Stimulated activated CD8-positive, alpha-beta memory T cell treated with anti-CD3 and anti-CD28 coated beads, Interleukin-12 subunit alpha, Interleukin-12 subunit beta, amount 100 ng/mL, for 24 hours (primary cell): ENCODE measurements around the gene PACC1.

Experiments
- DNase-seq: peaks from one replicate; pipeline ENCODE4 v3.0.0-alpha.2; 2020; ENCODE audit errors: extremely low read depth

The PACC1 gene

GRCh38 chr1:212437179-212437798 lies 22.6 kb upstream of the PACC1 start:
- DNase-seq = no peak

- DNase-seq = no peak
Measured at GRCh38 chr1:212434992-212435391, 20.3 kb upstream of the PACC1 start.

- no peak for DNase-seq
Measured at GRCh38 chr1:212433577-212434462, 19.1 kb upstream of the PACC1 start.

- DNase-seq = peak; percentile 37
Measured at GRCh38 chr1:212432661-212433576, 18.2 kb upstream of the PACC1 start, which contains the start of gene NENF. TSS of gene NENF (plus strand) at chr1:212432920. CDS start at chr1:212432944, 24 bp downstream.

GRCh38 chr1:212432272-212432660 lies 17.6 kb upstream of the PACC1 start:
- DNase-seq = no peak

- no peak for DNase-seq
Measured at GRCh38 chr1:212431644-212432043, 17.0 kb upstream of the PACC1 start.

GRCh38 chr1:212430955-212431394 lies 16.3 kb upstream of the PACC1 start:
- no peak for DNase-seq

GRCh38 chr1:212430416-212430815 lies 15.7 kb upstream of the PACC1 start:
- no peak for DNase-seq

- no peak for DNase-seq
Measured at GRCh38 chr1:212428496-212428895, 13.8 kb upstream of the PACC1 start.

GRCh38 chr1:212423879-212424278 lies 9.2 kb upstream of the PACC1 start:
- no peak for DNase-seq

- no peak for DNase-seq
Measured at GRCh38 chr1:212421165-212421564, 6.5 kb upstream of the PACC1 start.

- no peak for DNase-seq
Measured at GRCh38 chr1:212415107-212415841, 588 bp upstream of the PACC1 start.

GRCh38 chr1:212413902-212414327 lies 771 bp downstream of the PACC1 start:
- no peak for DNase-seq

GRCh38 chr1:212412374-212412773 lies 2.3 kb downstream of the PACC1 start:
- DNase-seq = no peak

GRCh38 chr1:212410231-212410820 lies 4.4 kb downstream of the PACC1 start:
- no peak for DNase-seq

GRCh38 chr1:212402666-212403321 lies 11.9 kb downstream of the PACC1 start:
- no peak for DNase-seq

- DNase-seq = no peak
Measured at GRCh38 chr1:212401838-212402582, 12.7 kb downstream of the PACC1 start.

GRCh38 chr1:212401042-212401441 lies 13.6 kb downstream of the PACC1 start:
- DNase-seq = no peak

- no peak for DNase-seq
Measured at GRCh38 chr1:212397171-212397570, 17.5 kb downstream of the PACC1 start.

GRCh38 chr1:212396638-212397037 lies 18.0 kb downstream of the PACC1 start:
- no peak for DNase-seq
